Measurements from ENCODE around the gene RAVER2.

The RAVER2 gene

GRCh38 chr1:64849942-64850341, 105.1 kb downstream of the RAVER2 start:
- no peak for DNase-seq

GRCh38 chr1:64850846-64851245, 106.0 kb downstream of the RAVER2 start:
- no peak for DNase-seq

- no peak for DNase-seq
Measured at GRCh38 chr1:64851664-64852063, 106.8 kb downstream of the RAVER2 start.

GRCh38 chr1:64854674-64855073, 109.8 kb downstream of the RAVER2 start:
- DNase-seq: no peak

GRCh38 chr1:64855557-64855956, 110.7 kb downstream of the RAVER2 start:
- no peak for DNase-seq

GRCh38 chr1:64856553-64856952, 111.7 kb downstream of the RAVER2 start:
- no peak for DNase-seq

- DNase-seq: no peak
Measured at GRCh38 chr1:64857347-64857746, 112.5 kb downstream of the RAVER2 start.

GRCh38 chr1:64861611-64862010, 116.7 kb downstream of the RAVER2 start:
- DNase-seq: no peak

- DNase-seq: no peak
Measured at GRCh38 chr1:64864018-64864940, 119.4 kb downstream of the RAVER2 start.

GRCh38 chr1:64865105-64865757, 120.4 kb downstream of the RAVER2 start:
- DNase-seq: no peak

GRCh38 chr1:64866689-64867088, 121.8 kb downstream of the RAVER2 start:
- no peak for DNase-seq

GRCh38 chr1:64867266-64867665, 122.4 kb downstream of the RAVER2 start:
- DNase-seq: no peak

GRCh38 chr1:64871256-64871655, 126.4 kb downstream of the RAVER2 start:
- DNase-seq: no peak

- DNase-seq: no peak
Measured at GRCh38 chr1:64872067-64872466, 127.2 kb downstream of the RAVER2 start.

GRCh38 chr1:64873576-64873975, 128.7 kb downstream of the RAVER2 start:
- no peak for DNase-seq

GRCh38 chr1:64874666-64875065, 129.8 kb downstream of the RAVER2 start:
- DNase-seq: no peak

GRCh38 chr1:64875101-64875500, 130.2 kb downstream of the RAVER2 start:
- no peak for DNase-seq

- DNase-seq: no peak
Measured at GRCh38 chr1:64875606-64876005, 130.7 kb downstream of the RAVER2 start.

- no peak for DNase-seq
Measured at GRCh38 chr1:64877151-64877550, 132.3 kb downstream of the RAVER2 start.

GRCh38 chr1:64877598-64877997, 132.7 kb downstream of the RAVER2 start:
- DNase-seq: no peak

GRCh38 chr1:64878090-64878489, 133.2 kb downstream of the RAVER2 start:
- no peak for DNase-seq

GRCh38 chr1:64878931-64879611, 134.2 kb downstream of the RAVER2 start:
- DNase-seq: no peak

- no peak for DNase-seq
Measured at GRCh38 chr1:64880449-64880848, 135.6 kb downstream of the RAVER2 start.

- no peak for DNase-seq
Measured at GRCh38 chr1:64881281-64881680, 136.4 kb downstream of the RAVER2 start.

Measured in DMS79 treated with DMSO at 0.1 percent for 48 hours (cell line).